ENCODE results near the gene LRRC4C.

GRCh38 chr11:40877981-40878380 lies 581.5 kb downstream of the LRRC4C start:
- TF ChIP-seq CTCF (IDR thresholded peaks at IDR 0.05) (no peak), POLR2A (IDR thresholded peaks at IDR 0.05) (no peak)
